ENCODE data around the gene ZPBP. TPM values are rescaled to one million over a fixed set of nuclear protein-coding genes. Genes with fewer than 3 reads are reported as not detected.

ZPBP gene
- total and polyA plus RNA-seq, 3 donors from 2014 or later: 67.0 to 286 (median 92.2) TPM

Other genes starting within 250 kb of the ZPBP start
- 10 to 100 TPM in 1 of 2 donors, 1 to 10 TPM in 1; 9.9 to 10.4 TPM for gene IKZF1, start 211.5 kb upstream of the ZPBP start, total RNA-seq
- 4.2 TPM for gene IKZF1, start 211.5 kb upstream of the ZPBP start, polyA plus RNA-seq (ENCODE audit: insufficient read depth, low read depth, low replicate concordance)

Measured in testis (tissue), 3 donors.